PC-3 (cell line): ENCODE measurements around the gene PTPRN2. TPM values are rescaled to one million over a fixed set of nuclear protein-coding genes. Genes with fewer than 3 reads are reported as not detected.

Experiments used
- ATAC-seq: fragments of 200-7000 bp; cut with Tn5 transposase; 2 replicates; pipeline ENCODE4 v1.9.1; 2020; ENCODE audit warnings: mild to moderate bottlenecking, moderate library complexity
- BruUV-seq: library from RNA; stranded (reverse); fragments of 400-500 nt; replicated peaks from 2 replicates; lab custom pipeline; 2021; lab: Mats Ljungman, UMichigan
- CTCF ChIA-PET: fragments of 300-600 bp; sonication (Branson Sonifier 250); formaldehyde crosslinking; loops from one replicate; lab custom pipeline; 2022; ENCODE audit warnings: antibody characterized with exemption; lab: Charles Lee
- POLR2A ChIA-PET: fragments of 300-600 bp; sonication (Branson Sonifier 250); formaldehyde crosslinking; loops from one replicate; lab custom pipeline; 2022; ENCODE audit warnings: antibody characterized with exemption; ENCODE audit not compliant: unreplicated experiment; lab: Charles Lee
- DNase-seq: peaks from one replicate; pipeline ENCODE4 v3.0.0-alpha.2; 2015
- H2AFZ ChIP-seq: fragments of 300-600 bp; sonication (generic); 2 replicates; pipeline ENCODE4 v1.6.0; 2016; ENCODE audit warnings: antibody characterized with exemption, low read length
- H3F3A ChIP-seq: fragments of 300-600 bp; sonication (generic); one replicate; pipeline ENCODE4 v1.6.0; 2017; ENCODE audit warnings: antibody characterized with exemption, low read length, control low read depth, mild to moderate bottlenecking; ENCODE audit not compliant: unreplicated experiment
- H3K27ac ChIP-seq: fragments of 300-600 bp; sonication (generic); 2 replicates; pipeline ENCODE4 v1.5.1; 2016; ENCODE audit warnings: mild to moderate bottlenecking, low read length
- H3K27me3 ChIP-seq: fragments of 300-600 bp; sonication (generic); 2 replicates; pipeline ENCODE4 v1.6.1; 2016; ENCODE audit warnings: low read length, mixed read lengths
- H3K36me3 ChIP-seq: fragments of 300-600 bp; sonication (generic); 2 replicates; pipeline ENCODE4 v1.6.1; 2016; ENCODE audit warnings: low read depth, mixed run types, low read length, mixed read lengths
- H3K4me1 ChIP-seq: fragments of 300-600 bp; sonication (generic); 2 replicates; pipeline ENCODE4 v1.5.1; 2016; ENCODE audit warnings: low read length; ENCODE audit not compliant: insufficient read depth
- H3K4me2 ChIP-seq: fragments of 300-600 bp; sonication (generic); 2 replicates; pipeline ENCODE4 v1.6.0; 2016; ENCODE audit warnings: low read length
- H3K4me3 ChIP-seq: fragments of 300-600 bp; sonication (generic); 2 replicates; pipeline ENCODE4 v1.5.1; 2016; ENCODE audit warnings: mild to moderate bottlenecking, low read length, mixed read lengths
- H3K79me2 ChIP-seq: fragments of 300-600 bp; sonication (generic); 2 replicates; pipeline ENCODE4 v1.6.1; 2017; ENCODE audit warnings: low read length, mixed read lengths
- H3K9ac ChIP-seq: fragments of 300-600 bp; sonication (generic); 2 replicates; pipeline ENCODE4 v1.6.0; 2016; ENCODE audit warnings: mild to moderate bottlenecking, low read length
- H3K9me2 ChIP-seq: fragments of 300-600 bp; sonication (generic); replicated peaks from 2 replicates; pipeline ENCODE4 v1.6.1; 2016; ENCODE audit warnings: mixed run types, low read length, mixed read lengths
- H3K9me3 ChIP-seq: fragments of 300-600 bp; sonication (generic); 2 replicates; pipeline ENCODE4 v1.6.1; 2016; ENCODE audit warnings: low read length, mixed read lengths
- H4K20me1 ChIP-seq: fragments of 300-600 bp; sonication (generic); 2 replicates; pipeline ENCODE4 v1.6.1; 2016; ENCODE audit warnings: low read length, mixed read lengths
- EZH2 ChIP-seq: fragments of 300-600 bp; sonication (generic); IDR thresholded peaks from one replicate; pipeline ENCODE4 v1.6.1; 2017; ENCODE audit warnings: antibody characterized with exemption, mild to moderate bottlenecking, low read length; ENCODE audit not compliant: unreplicated experiment
- EZH2phosphoT487 ChIP-seq: fragments of 300-600 bp; sonication (generic); IDR thresholded peaks from 2 replicates; pipeline ENCODE4 v1.6.1; 2018; ENCODE audit warnings: mild to moderate bottlenecking, antibody characterized with exemption, low read length, borderline replicate concordance
- intact Hi-C: fragments of 100-400 bp; cut with micrococcal nuclease; formaldehyde crosslinking; loops from 2 replicates; pipeline ENCODE4 v1.9.0; 2023
- total RNA-seq: library from RNA; depleted of rRNA; stranded (reverse); fragments of >200 nt; gene quantifications from 2 replicates; pipeline ENCODE4 v1.2.3, GENCODE V29; 2014
- TF ChIP-seq, protein P1 (sequence below): fragments of 300-600 bp; sonication (generic); conservative IDR thresholded peaks from 2 replicates; pipeline ENCODE4 v1.5.1; 2017; ENCODE audit warnings: antibody characterized with exemption, low read depth, mild to moderate bottlenecking, low read length

Gene PTPRN2
- total RNA-seq, 1 experiment from 2014 or later: 3.2 TPM

DNA sequence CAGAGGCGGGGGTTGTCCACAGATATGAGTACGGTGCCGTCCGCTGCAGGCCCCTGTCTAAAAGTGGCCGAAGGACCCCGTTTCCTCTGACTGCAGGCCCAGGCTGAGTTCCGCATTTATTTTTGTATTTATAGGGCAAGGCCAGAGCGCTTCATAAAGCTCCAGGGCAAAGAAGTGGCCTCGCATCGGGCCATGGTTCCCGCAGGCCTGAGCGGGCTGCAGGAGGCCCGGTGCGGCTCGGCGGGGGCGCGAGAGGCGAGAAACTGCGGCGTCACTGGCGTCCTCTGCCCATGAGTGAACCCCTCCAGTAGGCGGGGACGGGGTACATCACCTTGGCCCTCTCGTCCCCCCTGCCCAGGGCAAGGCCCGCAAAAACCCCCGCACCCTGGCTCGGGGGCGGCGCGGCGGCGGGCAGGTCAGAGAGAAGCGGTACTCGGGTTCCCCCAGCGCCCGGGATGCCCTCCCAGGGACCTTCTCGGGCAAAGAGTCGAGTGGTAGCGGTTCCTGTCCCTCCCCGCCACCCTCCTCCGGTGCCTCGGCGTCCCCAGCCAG is 895.1 kb downstream of the PTPRN2 start:
- no peak overlapping the region for H3K27ac ChIP-seq
- no peaks in the 10 kb centered on the region for H4K20me1 ChIP-seq
- no peak for TF ChIP-seq EZH2phosphoT487
- no peak for TF ChIP-seq EZH2
- no peak overlapping the region for H3K4me2 ChIP-seq
- CTCF ChIA-PET: no interaction called here
- peaks cover 11% of the 10 kb centered on the region for H3K79me2 ChIP-seq
- POLR2A ChIA-PET: no interaction called here
- H3K27me3 ChIP-seq: no peaks in the 10 kb centered on the region
- no peaks in the 10 kb centered on the region for H3K9me2 ChIP-seq
- H3K36me3 ChIP-seq: no peaks in the 10 kb centered on the region
- no peak overlapping the region for H3K4me3 ChIP-seq
- H3K9ac ChIP-seq: no peak overlapping the region
- intact Hi-C loops: loop anchor here (5.0 kb wide), 1 partner anchor 260 kb away; no protein-coding TSS in a partner anchor
- BruUV-seq: no TSS peak
- H2AFZ ChIP-seq: no peak overlapping the region
- DNase-seq (no peak), ATAC-seq (no peak)
- H3F3A ChIP-seq: no peaks in the 10 kb centered on the region
- peaks cover 5% of the 10 kb centered on the region; the same call in 1 of the 2 replicates for H3K4me1 ChIP-seq
- H3K9me3 ChIP-seq: no peaks in the 10 kb centered on the region

DNA sequence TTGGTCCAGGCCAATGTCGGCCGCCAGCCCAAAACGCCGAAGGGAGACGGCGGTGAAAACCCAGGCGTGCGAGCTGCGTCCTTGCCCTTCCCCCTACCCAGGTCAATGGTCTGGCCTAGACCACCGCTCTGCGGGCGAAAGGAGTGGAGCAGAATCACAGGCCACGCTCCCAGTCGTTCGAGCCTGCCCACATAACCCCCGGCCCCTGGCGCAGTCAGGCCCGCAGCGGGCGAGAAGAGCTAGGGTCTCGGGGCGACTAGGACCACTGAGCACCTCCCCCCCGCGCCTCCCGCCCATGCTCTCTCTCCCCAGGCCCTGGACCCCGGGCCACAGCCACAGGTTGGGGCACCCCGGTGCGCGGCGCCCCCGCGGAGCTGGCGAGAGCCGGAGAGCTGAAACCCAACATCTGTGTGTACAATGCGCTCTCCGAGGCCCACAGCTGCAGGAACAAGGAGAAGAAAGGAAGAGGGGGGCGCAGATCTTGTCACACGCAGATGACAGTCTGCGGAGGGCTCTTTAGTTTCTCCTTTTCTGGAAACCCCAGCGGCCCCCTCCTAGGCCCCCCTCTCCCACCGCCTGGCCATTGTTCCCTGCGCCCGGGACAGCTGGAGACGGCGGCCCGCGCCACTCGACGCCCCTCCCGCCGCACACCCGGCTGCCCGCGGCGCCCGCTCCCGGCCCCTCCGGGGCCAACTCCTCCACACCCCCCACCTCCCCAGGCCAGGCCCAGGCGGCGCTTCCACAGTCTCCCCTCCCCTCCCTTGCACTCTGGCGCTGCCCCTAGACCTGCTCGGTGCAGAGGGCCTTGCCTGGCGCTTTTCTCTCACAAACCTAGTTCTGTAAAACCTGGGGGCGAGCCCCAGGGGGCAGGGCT is 895.8 kb downstream of the PTPRN2 start:
- ChIA-PET CTCF (no interaction called here), POLR2A (interaction anchor here (0.5 to 0.6 kb wide), 2 partner anchors 11 to 21 kb away, joined by 3 to 4 read pairs; no protein-coding TSS in a partner anchor)
- Histone ChIP-seq H3K27ac (no peak overlapping the region), H2AFZ (peak overlapping the region; percentile 48; the same call in 1 of the 2 replicates), H3K9me3 (no peaks in the 10 kb centered on the region), H3K36me3 (no peaks in the 10 kb centered on the region), H3K27me3 (no peaks in the 10 kb centered on the region), H4K20me1 (no peaks in the 10 kb centered on the region), H3F3A (no peaks in the 10 kb centered on the region), H3K4me3 (no peak overlapping the region), H3K4me1 (peaks cover 8% of the 10 kb centered on the region; the same call in 1 of the 2 replicates), H3K79me2 (peaks cover 11% of the 10 kb centered on the region), H3K9me2 (no peaks in the 10 kb centered on the region), H3K4me2 (peak overlapping the region; percentile 37; the same call in 1 of the 2 replicates), H3K9ac (no peak overlapping the region)
- TF ChIP-seq EZH2phosphoT487 (no peak), EZH2 (no peak)
- TF ChIP-seq, protein P1, sequence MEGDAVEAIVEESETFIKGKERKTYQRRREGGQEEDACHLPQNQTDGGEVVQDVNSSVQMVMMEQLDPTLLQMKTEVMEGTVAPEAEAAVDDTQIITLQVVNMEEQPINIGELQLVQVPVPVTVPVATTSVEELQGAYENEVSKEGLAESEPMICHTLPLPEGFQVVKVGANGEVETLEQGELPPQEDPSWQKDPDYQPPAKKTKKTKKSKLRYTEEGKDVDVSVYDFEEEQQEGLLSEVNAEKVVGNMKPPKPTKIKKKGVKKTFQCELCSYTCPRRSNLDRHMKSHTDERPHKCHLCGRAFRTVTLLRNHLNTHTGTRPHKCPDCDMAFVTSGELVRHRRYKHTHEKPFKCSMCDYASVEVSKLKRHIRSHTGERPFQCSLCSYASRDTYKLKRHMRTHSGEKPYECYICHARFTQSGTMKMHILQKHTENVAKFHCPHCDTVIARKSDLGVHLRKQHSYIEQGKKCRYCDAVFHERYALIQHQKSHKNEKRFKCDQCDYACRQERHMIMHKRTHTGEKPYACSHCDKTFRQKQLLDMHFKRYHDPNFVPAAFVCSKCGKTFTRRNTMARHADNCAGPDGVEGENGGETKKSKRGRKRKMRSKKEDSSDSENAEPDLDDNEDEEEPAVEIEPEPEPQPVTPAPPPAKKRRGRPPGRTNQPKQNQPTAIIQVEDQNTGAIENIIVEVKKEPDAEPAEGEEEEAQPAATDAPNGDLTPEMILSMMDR: no peak
- ATAC-seq (no peak), DNase-seq (no peak)
- intact Hi-C loops: loop anchor here (5.0 kb wide), 1 partner anchor 260 kb away; no protein-coding TSS in a partner anchor
- BruUV-seq: no TSS peak

DNA sequence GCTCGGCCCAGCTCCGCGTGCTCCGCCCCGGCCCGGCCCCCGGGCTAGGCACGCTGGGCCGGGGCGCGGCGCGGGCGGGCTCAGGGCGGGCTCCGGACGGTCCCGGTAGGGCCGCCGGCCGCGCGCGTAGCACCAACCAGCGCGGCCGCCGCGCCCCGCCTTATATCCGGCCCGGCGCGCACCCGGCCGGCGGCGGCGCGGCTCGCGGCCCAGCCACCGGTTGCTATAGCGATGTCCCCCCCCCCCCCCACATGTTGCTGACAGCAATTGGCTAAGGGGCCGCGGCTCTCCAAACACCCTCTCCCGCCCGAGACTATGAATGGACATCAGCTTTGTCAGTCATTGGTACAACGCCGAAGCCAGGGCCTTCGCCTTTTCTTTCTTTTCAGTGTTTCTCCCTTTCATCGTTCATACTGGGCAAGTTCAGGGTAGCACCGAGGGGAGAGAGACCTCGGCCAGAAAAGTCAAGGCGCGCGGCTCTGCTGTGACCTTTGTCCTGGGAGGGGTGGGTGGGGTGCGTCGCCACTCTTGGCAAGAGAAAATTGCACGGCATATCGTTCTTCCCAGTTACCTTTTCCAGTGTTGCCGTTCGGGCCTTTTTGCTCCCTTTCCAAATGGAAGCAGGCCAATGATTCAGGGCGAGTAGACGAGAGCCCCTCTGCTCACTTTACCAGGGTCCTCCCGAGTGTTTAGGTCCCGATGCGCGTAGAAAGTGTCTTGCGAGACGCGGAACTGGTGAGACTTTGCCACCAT is 896.6 kb downstream of the PTPRN2 start:
- ChIA-PET POLR2A (interaction anchor here (0.5 to 0.6 kb wide), 4 partner anchors 11 to 124 kb away, joined by 3 to 5 read pairs (median 4); no protein-coding TSS in a partner anchor), CTCF (no interaction called here)
- intact Hi-C loops: loop anchor here (5.0 kb wide), 1 partner anchor 259 kb away; no protein-coding TSS in a partner anchor
- Histone ChIP-seq H2AFZ (peak overlapping the region; percentile 48; the same call in 1 of the 2 replicates), H3K4me2 (peak overlapping the region; percentile 37; the same call in 1 of the 2 replicates), H3K36me3 (no peaks in the 10 kb centered on the region), H3K9ac (no peak overlapping the region), H3K79me2 (peaks cover 11% of the 10 kb centered on the region), H4K20me1 (no peaks in the 10 kb centered on the region), H3K4me3 (peak overlapping the region; percentile 81; the same call in 1 of the 2 replicates), H3K9me3 (no peaks in the 10 kb centered on the region), H3K9me2 (no peaks in the 10 kb centered on the region), H3K27me3 (no peaks in the 10 kb centered on the region), H3K4me1 (peaks cover 8% of the 10 kb centered on the region; the same call in 1 of the 2 replicates), H3F3A (no peaks in the 10 kb centered on the region), H3K27ac (no peak overlapping the region)
- DNase-seq (peak; percentile 77), ATAC-seq (peak; percentile 89)
- TF ChIP-seq, protein P1: no peak
- TSS peak; percentile 35 for BruUV-seq
